Activated gamma-delta T cell treated with Interleukin-2 at 50 U/mL for 16 hours (primary cell): ENCODE results near the gene ANKRD11.
"Not testable (repeated sequence)": the region's sequence is repeated elsewhere in the genome, so short reads cannot be mapped to it uniquely, and the experiment has no call there.

ENCODE experiments used
- DNase-seq: peaks from one replicate; pipeline ENCODE4 v3.0.0-alpha.2; 2020

Gene ANKRD11

GRCh38 chr16:89476811-89477261, 13.5 kb downstream of the ANKRD11 start:
- no peak for DNase-seq

DNA sequence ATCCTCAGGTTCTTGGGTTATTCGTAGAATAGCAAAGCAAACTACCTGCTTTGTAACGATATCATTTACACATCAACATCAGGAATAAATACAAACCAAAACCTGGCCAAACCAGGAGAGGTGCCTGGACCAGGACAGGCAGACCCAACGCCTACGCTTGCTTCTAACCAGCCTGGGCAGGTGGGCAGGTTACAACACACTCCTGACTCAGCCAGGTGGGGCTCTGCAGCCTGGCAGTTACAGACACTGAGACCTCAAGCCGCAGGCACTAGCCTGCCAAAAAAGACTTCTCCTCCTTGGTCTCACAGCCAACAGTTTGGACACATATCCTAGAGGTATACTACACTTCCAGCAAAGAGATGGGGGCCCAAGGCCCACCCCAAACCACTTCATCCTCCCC, 14.0 kb downstream of the ANKRD11 start:
- DNase-seq, result no peak

GRCh38 chr16:89475144-89475543, 15.2 kb downstream of the ANKRD11 start:
- DNase-seq, result no peak

DNA sequence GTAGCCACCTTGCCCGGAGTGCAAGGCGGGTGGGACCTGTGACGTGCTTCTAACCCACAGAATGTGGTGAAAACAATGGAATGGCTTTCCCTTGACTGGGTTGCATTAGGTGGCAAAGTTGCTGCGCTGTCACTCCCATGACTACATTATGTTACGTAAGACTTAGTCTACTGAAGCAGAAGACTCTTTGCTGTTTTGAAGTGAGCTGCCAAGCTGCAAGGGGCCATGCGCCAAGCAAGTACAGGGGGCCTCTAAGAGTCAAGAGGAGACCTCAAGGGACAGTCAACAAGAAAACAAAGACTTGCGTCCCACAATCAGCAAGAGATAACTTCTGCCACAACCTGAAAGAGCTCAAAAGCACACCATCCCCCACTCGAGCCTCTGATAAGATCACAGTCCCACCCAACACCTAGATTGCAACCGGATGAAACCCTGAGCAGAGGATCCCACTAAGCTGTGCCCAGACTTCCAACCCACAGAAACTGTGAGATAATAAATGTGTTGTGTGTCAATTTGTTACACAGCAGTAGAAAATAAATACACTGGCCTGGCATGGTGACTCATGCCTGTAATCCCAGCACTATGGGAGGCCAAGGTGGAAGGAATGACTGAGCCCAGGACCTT, 16.5 kb downstream of the ANKRD11 start:
- no peak for DNase-seq

GRCh38 chr16:89473136-89473712, 17.1 kb downstream of the ANKRD11 start:
- DNase-seq, result no peak

- no peak for DNase-seq
These were observed 17.7 kb downstream of the ANKRD11 start for GRCh38 chr16:89472711-89473075.

- no peak for DNase-seq
These were observed 23.0 kb downstream of the ANKRD11 start for GRCh38 chr16:89467382-89467781.

DNA sequence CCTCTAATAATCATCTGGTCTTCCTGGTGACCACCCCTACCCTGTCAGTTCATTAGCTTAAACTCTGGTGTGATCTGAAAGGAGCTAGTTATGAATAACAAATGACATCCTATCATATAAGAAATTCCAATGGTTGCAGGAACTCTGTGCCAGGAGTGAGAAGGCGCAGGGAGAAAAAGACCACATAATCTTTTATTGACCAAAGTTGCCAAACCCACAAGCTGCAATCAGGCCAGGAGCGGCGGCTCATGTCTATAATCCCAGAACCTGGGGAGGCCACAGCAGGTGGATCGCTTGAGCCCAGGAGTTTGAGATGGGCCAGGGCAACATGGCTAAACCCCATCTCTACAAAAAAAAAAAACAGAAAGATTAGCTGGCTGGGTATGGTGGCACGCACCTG, 23.4 kb downstream of the ANKRD11 start:
- no peak for DNase-seq

GRCh38 chr16:89463312-89463711, 27.0 kb downstream of the ANKRD11 start:
- DNase-seq, result not testable (repeated sequence)

DNA sequence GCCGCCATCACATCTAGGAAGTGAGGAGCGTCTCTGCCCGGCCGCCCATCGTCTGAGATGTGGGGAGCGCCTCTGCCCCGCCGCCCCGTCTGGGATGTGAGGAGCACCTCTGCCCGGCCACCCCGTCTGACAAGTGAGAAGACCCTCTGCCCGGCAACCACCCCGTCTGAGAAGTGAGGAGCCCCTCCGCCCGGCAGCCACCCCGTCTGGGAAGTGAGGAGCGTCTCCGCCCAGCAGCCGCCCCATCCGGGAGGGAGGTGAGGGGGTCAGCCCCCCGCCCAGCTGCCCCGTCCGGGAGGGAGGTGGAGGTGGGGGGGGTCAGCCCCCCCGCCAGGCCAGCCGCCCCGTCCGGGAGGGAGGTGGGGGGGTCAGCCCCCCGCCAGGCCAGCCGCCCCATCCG, 27.7 kb downstream of the ANKRD11 start:
- not testable (repeated sequence) for DNase-seq

- not testable (repeated sequence) for DNase-seq
These were observed 28.5 kb downstream of the ANKRD11 start for GRCh38 chr16:89461890-89462289.

DNA sequence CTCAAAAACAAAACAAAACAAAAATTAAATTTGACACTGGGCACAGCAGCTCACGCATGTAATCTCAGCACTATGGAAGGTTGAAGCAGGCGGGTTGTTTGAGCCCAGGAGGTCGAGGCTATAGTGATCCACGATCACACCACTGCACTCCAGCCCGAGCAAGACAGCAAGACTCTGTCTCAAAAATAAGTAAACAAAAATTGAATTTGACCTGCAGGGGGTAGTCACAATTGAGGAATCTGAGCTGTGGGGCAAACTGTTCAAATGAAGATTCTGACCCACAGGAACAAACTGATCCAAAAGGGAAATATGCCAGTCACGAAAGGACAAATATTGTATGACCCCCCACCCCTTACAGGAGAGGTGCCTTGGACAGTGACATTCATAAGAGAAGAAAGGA, 29.8 kb downstream of the ANKRD11 start:
- DNase-seq, result no peak

DNA sequence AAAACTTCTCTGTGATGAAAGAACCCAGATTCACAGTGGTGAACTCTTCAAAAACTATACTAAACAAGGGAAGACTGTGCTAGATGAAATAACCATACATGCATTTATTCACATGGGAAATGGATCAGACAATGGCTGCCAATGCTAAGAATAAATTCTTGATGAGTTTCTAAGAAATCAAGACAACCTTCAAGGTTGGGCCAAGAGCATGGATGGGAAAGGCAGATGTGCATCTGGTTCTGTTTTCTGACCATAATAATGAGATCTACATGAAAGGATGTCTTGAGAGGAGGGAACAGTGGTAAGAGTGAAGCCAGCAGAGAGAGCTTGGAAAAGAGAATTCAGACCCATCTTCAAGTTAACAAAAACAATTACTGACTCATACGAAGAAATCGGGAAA, 31.4 kb downstream of the ANKRD11 start:
- no peak for DNase-seq

GRCh38 chr16:89458551-89458950, 31.8 kb downstream of the ANKRD11 start:
- DNase-seq, result no peak

DNA sequence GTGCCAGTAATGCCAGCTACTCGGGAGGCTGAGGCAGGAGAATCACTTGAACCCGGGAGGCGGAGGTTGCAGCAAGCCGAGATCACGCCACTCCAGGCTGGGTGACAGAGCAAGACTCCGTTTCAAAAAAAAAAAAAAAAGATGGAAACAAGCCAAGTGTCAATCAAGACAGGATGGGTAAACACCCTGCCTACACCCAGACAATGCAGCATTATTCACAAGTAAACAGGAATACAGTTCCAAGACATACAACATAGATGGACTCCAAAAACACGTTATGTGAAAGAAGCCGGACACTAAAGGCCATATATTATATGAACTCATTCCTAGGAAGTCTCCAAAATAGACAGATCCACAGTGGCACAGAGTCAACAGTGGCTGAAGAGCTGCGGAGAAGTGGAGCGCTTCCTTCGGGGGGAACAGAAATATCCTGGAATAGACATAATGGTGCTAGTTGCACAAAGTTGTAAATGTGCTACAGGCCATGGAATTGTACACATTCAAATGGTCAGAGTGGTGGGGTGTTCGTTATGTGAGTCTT, 33.9 kb downstream of the ANKRD11 start:
- DNase-seq, result no peak

DNA sequence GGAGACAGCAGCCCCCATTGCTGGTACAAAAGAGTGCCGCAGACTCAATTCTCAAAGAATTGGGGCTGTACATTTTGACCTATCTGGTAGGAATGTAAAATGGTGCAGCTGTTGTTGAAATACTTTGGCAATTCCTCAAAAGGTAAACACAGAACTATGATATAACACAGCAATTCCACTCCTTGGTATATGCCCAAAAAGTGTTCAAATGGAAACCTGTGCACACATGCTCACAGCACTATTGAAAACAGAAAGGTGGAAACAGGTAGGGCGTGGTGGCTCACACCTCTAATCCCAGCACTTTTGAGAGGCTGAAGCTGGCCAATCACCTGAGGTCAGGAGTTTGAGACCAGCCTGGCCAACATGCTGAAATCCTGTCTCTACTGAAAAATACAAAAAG, 34.7 kb downstream of the ANKRD11 start:
- DNase-seq, result no peak

GRCh38 chr16:89455178-89455577, 35.2 kb downstream of the ANKRD11 start:
- DNase-seq, result no peak

DNA sequence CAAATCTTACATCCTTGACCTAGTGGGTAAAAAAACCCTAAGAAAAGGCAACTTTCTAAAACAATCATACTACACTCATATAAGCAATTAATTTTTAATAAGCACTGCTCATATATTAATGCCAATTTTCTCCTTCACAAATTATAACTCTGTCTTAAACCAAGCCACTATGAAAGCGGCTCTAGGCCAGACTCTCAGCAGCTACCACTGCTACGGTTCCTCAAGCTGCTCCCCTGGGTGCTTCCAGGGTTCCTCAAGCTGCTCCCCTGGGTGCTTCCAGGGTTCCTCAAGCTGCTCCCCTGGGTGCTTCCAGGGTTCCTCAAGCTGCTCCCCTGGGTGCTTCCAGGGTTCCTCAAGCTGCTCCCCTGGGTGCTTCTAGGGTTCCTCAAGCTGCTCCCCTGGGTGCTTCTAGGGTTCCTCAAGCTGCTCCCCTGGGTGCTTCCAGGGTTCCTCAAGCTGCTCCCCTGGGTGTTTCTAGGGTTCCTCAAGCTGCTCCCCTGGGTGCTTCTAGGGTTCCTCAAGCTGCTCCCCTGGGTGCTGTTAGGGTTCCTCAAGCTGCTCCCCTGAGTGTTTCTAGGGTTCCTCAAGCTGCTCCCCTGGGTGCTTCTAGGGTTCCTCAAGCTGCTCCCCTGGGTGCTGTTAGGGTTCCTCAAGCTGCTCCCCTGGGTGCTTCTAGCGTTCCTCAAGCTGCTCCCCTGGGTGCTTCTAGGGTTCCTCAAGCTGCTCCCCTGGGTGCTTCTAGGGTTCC, 35.8 kb downstream of the ANKRD11 start:
- not testable (repeated sequence) for DNase-seq

GRCh38 chr16:89453501-89454321, 36.6 kb downstream of the ANKRD11 start:
- DNase-seq, result no peak

DNA sequence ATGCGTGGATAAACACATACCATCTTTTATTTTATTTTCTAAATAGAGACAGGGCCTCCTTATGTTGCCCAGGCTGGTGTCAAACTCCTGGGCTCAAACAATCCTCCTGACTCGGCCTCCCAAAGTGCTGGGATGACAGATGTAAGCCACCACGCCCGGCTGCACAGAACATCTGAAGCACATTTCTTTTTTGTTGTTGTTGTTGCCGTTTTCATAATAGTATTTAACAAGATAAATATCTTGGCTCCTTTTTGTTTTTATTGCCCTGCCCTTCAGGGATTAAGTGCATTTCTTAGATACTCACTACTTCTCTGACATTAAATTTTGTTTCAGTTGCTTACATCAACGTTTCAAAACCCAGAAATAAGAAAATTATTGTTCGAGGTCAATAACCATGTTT, 37.4 kb downstream of the ANKRD11 start:
- DNase-seq, result no peak

DNA sequence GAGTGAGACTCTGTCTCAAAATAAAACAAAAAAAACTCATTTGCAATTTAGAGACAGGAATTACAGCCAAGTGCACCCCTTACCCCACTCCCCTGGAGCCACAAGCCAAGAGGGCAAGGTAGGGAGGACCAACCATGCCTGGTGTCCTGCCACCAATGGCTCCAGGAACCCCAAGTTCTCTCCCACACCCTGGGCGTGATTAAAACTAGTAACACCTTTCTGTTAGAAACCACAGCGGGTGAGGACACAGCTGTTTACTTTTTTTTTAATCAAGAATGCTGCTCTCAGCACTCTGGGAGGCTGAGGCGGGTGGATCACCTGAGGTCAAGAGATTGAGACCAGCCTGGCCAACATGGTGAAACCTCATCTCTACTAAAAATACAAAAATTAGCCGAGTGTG, 38.1 kb downstream of the ANKRD11 start:
- DNase-seq, result no peak

GRCh38 chr16:89450537-89450936, 39.8 kb downstream of the ANKRD11 start:
- no peak for DNase-seq

GRCh38 chr16:89449726-89450335, 40.5 kb downstream of the ANKRD11 start:
- DNase-seq, result no peak
